CD4-positive, alpha-beta T cell treated with Interleukin-6 for 4 hours (primary cell): ENCODE results near the gene BDP1.
A peak's percentile ranks its signal among the peaks of the same experiment; 100 is the strongest.
"Not testable (repeated sequence)": the region's sequence is repeated elsewhere in the genome, so short reads cannot be mapped to it uniquely, and the experiment has no call there.

ENCODE experiments used
- DNase-seq: peaks from one replicate; pipeline ENCODE4 v3.0.0-alpha.2; 2020; ENCODE audit warnings: mixed read lengths

The BDP1 gene, protein sequence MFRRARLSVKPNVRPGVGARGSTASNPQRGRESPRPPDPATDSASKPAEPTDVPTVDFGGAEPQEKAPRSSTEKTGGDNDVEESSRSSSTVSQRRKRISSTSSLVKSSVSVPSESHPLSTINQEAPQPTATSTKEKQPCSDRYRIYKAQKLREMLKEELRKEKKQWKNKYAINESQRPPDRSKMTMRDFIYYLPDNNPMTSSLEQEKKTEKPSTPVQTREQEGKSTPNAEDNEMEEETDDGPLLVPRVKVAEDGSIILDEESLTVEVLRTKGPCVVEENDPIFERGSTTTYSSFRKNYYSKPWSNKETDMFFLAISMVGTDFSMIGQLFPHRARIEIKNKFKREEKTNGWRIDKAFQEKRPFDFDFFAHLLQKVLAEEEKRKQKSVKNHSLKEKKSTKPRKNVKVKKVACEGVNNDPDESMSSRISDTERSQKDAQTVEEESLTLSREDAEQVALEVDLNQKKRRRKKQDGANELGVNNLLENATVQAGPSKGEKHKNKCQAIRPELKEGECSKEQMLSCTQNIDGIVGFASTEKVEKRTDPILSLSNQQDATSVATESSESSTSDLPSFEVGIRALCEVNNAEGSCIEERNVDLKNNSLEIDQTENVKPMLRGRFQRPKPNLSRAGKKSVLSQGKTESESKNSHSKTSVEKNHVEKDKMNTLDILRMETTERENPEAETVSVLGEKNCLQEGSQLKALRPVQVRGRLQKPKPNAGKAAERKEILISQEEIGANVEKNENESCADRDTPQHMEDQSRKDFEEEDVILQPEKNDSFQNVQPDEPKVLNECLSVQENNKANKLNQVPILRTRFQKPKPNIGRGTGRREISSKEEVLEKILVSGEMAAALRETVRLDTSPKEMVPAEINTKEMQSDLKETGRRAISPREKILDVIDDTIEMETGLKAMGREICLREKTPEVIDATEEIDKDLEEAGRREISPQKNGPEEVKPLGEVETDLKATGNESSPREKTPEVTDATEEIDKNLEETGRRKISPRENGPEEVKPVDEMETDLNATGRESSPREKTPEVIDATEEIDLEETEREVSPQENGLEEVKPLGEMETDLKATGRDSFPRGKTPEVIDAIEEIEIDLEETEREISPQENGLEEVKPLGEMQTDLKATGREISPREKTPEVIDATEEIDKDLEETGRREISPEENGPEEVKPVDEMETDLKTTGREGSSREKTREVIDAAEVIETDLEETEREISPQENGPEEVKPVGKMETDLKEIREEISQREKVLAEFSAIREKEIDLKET (N-terminal part only)

DNA sequence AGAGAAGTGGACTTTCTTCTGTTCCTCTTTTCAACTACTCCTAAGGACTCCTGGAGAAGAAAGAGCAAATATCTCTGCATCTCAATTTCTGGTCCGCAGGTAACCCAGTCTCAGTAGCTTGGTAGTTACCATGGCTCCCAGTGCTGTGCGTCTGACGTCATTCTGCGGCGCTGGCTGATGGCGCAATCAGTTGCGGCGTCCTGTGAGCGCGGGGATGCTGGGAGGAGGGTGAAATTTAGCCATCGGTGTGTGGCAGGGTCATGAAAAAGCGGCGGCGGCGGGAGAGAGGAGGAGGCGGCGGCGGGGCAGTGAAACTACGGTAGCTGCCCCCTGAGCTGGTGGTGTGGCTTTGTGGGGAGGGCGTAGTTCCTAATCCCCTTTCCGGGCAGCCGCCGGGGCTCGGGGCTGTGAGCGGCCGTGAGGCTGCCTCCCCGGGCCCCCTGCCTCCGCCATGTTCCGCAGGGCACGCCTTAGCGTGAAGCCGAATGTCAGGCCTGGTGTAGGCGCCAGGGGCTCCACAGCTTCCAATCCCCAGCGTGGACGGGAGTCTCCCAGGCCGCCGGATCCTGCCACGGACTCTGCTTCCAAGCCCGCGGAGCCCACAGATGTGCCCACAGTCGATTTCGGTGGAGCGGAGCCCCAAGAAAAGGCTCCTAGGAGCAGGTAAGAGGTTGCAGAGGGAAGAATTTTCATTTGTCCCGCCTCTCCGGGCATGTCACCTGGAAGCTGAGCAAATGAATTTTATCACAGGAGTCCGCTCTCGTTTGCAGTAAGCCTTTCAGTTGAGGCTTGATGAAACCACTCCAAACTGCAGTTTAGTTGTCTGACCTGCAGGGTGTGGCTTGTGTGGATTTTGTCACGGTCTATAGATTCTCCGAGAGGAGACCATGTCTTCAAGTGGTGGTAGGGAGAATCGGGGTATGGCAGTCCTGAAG is at the start of gene BDP1:
BDP1 (plus strand) TSS at position 225 of the 935 bp plus-strand sequence; CDS start at position 452, 227 bp downstream.
- peak; percentile 97 for DNase-seq

- DNase-seq: not testable (repeated sequence)
These were observed 45.4 kb upstream of the BDP1 start for GRCh38 chr5:71410088-71410487.

DNA sequence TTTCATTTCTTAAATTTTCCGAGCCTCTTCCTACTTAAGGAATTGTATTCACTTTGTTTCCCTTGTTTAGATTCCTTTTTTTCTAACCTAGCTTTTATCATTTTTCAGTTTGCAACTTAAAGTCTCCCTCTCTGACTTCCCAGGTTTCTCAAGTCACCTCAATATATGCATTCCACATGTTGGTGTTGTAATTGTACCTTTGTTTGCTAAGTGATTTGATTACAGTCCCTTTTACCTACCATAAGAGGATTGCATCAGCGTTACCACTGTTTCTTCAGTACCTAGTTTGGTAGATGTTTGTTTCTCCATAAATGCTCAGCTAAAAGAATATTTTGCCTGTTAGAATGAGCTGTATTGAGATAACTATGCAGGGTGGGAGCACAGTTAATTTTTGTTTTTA is 39.8 kb upstream of the BDP1 start:
- DNase-seq: not testable (repeated sequence)

- DNase-seq: not testable (repeated sequence)
These were observed 37.4 kb upstream of the BDP1 start for GRCh38 chr5:71418026-71418425.

DNA sequence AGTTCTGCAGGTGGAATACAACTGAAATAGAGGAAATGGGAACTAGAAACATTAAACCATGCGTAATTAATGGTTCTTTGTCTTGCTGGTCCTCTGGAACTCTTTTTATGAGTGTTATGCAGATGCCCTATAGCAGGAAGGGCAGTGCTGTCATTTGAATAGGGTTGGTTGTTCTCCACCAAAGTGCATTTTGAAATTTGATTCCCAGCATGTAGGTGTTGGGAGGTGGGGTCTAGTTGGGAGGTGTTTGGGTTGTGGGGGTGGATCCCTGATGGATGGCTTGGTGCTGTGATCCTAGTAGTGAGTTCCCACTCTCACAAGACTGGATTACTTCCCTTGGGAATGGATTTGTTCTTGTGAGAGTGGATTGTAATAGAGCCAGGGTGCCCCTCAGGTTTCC is 34.2 kb upstream of the BDP1 start:
- DNase-seq: not testable (repeated sequence)

GRCh38 chr5:71423896-71424295 is 31.6 kb upstream of the BDP1 start:
- not testable (repeated sequence) for DNase-seq

DNA sequence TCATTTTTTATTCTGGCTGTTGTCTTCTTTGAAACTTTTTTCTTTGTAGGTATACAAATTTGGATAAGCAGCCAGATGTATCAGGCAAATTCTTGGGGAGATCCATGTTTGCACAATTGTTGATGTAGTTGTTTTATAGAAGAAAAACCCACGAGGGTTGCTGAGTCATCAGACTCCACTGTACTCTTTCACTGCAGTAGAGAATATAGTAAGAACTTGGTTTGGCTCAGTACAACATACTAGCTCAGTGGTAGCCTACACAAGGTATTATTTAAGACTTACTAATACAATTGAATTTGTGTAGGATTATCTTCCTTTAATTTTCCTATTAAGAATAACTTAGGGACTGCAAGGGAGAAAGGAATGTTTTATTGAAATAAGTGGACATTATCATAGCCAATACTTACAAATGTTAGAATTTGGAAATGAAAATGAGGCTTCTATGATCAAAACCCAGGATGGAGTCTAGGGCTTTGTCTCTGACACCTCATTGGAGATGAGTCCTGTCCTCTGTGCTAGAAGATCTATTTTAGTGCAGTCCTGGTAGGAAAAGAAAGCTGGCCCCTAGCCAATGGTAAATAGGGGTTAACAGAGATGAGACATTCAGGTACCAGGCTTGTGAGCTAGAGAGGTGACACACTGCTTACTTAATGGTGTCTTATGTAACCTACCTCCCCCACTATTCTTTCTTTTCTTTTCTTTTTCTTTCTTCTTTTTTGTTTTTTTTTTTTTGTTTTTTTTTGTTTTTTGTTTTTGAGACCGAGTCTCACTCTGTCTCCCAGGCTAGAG is 28.6 kb upstream of the BDP1 start:
- not testable (repeated sequence) for DNase-seq

GRCh38 chr5:71432410-71432809 is 23.0 kb upstream of the BDP1 start:
- not testable (repeated sequence) for DNase-seq

DNA sequence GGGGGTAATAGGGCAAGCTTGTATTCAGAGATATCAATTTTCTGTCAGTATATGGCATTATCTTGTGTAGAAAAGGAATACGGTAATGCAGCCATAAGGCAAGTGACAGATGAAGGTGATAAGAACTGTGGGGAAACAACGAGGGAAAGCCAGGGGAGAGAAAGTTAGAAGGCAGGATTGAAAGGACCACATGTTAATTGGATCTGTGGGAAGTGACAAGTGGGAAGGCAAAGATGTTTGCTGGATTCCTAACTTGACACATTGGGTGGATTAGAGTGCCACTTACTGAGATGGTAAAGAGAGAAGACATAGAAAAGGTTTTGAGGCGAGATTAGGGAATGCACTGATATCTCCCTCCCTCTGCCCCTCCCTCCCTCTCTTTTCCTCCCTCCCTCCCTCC is 20.6 kb upstream of the BDP1 start:
- not testable (repeated sequence) for DNase-seq

DNA sequence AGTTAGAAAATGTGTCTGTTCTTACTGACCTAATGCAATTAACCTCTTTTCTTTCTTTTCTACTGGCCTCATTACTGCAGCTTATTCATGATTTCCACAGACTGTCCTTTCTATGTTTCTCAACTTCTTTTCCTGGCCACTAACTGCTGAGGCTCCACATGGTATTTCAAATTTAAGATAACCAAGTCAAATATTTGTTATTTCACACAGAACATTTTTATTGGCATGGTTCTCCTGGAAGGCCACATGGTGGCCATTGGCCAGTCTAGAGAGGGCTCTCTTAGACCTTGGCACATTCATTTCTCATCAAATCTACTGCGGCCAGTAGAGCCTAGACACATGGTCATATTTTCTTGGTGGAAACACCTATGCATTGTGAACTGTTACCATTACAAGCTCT is 13.9 kb upstream of the BDP1 start:
- DNase-seq: not testable (repeated sequence)

DNA sequence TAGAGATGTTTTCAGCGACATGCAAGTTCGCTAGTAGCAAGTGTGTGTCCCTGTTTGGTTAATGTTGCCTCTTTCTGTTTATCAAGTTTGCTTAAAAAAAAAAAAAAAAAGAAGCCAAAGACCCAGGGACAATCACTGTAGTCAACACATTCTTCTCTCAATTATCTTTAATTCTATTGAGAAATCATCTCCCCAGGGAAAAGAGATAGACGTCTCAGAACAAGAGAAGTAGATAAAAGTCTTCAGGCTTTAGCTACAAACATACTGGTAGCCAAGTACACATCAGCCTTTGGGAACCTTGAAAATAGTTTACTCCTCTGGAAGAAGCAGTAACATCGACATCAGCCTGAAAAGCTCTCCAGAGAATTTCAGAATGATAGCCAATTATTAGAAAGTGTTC is 11.6 kb upstream of the BDP1 start:
- DNase-seq: not testable (repeated sequence)

DNA sequence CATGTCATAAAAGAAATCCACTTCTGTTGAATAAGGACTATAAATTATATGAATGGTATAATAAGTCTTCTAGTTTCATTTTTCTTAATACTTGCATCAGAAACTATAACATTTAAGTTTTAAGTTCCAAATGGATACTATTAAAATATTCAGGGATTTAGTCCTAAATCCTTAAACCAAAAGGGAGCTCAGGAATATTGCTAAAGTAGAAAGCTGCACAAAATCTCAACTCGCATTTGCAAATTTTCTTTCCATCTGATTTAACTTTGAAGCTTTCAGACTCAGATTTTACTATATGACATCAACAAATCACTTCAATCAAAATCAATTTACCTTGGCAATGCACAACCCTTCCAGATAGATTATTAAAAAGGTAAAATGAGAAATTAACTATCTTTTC is 10.4 kb upstream of the BDP1 start:
- not testable (repeated sequence) for DNase-seq

DNA sequence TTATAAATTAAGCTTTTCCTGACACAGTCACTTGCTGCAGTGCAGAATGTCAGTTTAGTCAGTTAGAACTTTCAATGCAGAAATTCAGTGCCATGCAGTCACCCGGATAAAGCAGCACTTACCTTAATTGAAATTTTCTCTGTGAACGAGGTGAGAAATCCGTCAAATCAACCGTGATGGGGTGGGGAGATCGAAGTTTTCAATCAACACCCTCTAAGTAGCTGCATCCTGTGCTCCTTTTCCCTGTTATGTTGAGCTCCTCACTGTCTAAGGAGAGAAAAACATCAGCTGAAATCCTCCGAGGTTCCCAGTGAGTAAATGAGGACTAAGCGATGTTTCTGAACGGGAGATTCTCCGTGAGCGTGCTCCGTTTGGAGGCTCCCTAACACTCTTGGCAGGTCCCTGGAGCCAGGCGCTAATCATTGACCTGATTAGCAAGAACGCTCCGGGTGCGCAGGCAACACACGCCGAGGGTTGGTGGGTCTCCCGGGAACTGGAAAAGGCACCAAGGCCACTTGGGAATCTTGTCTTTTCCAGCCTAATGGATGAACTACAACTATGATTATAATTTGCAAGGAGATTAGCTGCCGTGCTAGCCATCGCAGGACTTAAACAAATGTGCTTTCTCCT is 9.8 kb upstream of the BDP1 start:
- not testable (repeated sequence) for DNase-seq

DNA sequence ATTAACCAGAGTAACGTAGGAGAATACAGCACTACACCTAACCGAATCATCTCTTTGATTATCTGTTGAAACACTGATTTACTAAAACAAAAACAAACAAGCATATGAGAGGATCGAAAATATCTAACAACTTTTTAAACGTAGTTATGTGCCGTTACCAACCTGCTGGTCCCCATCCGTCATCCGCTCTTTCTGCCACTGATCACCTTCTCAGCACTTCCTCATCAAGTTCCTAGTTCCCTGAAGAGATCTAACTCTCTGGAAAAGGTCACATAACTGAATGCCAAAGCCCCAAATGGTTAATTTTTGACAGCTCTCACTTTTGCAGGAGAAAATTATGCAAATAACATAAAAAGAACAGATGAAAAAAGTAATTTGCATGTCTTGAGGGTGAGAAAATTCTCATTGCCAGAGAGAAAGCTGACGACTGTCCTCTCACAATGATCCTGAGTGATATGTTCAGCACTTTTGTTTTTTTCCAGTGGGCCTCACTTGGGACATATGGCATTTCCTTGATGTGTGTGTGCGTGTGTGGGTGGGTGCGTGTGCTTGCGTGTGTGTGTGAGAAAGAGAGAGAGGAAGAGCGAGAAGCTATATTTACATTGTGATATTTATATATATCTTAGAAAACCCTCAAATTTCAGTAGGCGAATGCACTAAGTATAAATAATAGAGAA is 8.8 kb upstream of the BDP1 start:
- DNase-seq: not testable (repeated sequence)

DNA sequence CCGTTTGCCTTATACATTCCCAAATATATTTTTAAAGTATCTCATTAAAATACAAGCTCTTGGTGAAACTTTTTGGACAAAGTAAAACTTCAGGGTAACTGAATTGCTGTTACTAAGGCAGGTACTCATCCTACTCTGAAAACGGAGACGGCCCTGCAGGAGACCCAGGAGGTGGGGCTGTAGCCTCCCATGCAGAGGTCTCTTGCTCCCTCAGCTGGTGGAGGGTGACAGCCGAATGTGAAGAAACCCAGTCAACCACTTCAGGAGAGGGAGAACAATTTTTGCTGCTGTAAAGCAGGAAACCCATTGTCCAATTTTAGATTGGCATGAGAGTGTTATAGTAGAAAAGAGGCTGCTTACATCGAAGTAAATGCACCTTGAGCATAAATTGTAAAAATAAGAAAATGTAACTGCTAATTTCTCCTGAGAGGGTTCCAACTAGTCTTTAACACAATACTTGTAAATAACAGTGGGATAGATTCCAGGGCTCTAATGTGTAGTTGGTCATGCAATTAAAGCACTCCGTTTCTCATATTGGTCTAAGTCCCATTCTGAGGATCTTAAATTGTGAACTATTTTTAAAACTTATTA is 8.1 kb upstream of the BDP1 start:
- peak; percentile 57 for DNase-seq

DNA sequence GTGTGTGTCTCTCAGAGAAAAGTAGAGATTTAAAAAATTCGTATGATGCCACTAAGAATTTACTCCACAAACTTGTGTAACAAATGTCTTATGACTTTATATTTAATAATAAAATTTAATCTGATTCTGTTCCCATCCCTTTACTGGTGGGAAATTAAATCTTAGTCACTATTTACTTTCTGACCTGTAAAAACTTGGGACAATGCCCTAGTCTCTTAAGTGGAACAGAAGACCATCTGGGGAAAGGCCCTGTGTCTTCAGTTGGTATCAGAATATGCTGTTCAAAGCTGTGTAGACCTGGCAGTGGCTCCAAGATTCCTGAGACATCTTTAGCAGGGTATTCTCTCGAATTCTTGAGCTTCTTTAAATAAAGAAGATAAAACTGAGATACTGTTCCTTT is 2.6 kb upstream of the BDP1 start:
- DNase-seq: no peak

DNA sequence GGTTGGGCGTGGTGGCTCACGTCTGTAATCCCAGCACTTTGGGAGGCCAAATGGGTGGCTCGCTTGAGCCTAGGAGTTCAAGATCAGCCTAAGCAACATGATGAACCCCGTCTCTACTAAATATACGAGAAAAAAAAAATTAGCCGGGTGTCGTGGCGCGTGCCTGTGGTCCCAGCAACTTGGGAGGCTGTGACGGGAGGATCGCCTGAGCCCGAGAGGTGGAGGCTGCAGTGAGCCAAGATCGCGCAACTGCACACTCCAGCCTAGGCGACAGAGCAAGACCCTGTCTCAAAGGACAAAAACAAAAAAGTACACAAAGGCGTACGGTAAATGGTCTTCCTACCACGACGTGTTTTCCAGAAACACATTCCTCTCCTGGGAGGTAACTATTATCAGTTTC is 538 bp upstream of the BDP1 start:
- no peak for DNase-seq

DNA sequence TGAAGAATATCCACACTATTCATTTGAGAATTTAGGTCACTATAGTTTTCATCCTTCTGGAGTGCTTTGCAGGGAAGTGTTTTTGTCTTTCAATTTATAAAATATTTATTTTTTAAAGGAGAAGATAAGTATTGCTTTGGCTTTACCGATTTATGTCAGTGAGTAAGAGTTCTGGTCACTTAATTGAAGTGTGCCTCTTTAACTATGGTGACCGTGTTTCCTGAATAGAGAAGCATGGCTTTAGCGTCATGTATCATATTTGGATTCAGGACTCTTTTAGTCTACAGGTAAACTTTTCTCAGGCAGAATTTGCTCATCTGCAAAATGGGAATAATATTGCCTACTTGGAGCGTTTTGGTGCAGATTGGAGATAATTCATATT is 902 bp downstream of the BDP1 start:
- no peak for DNase-seq

DNA sequence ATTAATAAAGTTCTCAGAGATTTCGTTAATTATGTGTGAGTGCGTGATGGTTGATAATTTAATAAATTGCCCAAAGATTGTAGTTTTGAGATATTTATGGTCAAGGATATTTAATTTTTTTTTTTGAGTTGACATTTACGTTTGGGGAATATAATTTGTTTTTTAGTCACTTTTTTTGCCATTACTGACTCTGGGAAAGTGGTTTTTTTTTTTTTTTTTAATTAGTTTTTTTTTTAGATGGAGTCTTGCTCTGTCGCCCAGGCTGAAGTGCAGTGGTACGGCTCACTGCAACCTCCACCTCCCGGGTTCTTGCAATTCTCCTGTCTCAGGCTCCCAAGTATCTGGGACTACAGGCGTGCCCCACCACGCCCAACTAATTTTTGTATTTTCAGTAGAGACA is 1.7 kb downstream of the BDP1 start:
- no peak for DNase-seq
